H1 (cell line): Measurements from ENCODE around the gene FRMD5. TPM values are rescaled to one million over a fixed set of nuclear protein-coding genes. Genes with fewer than 3 reads are reported as not detected.

Source experiments
- NRF1 ChIP-seq: IDR thresholded peaks from 2 replicates; pipeline ENCODE4 v1.6.1; 2011; ENCODE audit warnings: mild to moderate bottlenecking, low read depth, low read length, improper control_type of control experiment
- RBBP5 ChIP-seq: IDR thresholded peaks from 2 replicates; pipeline ENCODE4 v1.7.1; 2012; ENCODE audit warnings: low read depth, mild to moderate bottlenecking, inconsistent platforms, low read length, moderate library complexity, borderline replicate concordance
- RXRA ChIP-seq: IDR thresholded peaks from 2 replicates; pipeline ENCODE4 v1.6.1; 2011; ENCODE audit warnings: low read depth, mild to moderate bottlenecking, low read length, moderate library complexity; ENCODE audit not compliant: insufficient read depth
- polyA plus RNA-seq, 7 experiments: library from polyadenylated mRNA; depleted of rRNA in 3 of 7; stranded (reverse) in 5 of 7; unstranded in 2 of 7; fragments of >200 nt in 5 of 7; fragments of 200-250 nt in 2 of 7; gene quantifications; 1 replicate in 5 of 7; 2 replicates in 1 of 7; 4 replicates in 1 of 7; pipeline versions ENCODE4 v1.2.1 to v1.2.3, GENCODE V29; 2011 to 2013; ENCODE audit warnings: missing spikeins in 2 of 7, mixed read lengths in 2 of 7
- total RNA-seq: library from RNA; stranded (reverse); fragmentation: NEBNext Ultra II Directional; extraction: Animal tissue kit (Norgen Biotek cat#: 25700); gene quantifications from 2 replicates; pipeline ENCODE4 v1.2.1, GENCODE V29; 2021

Gene FRMD5
- total and polyA plus RNA-seq, 2 of the 8 experiments (the other 6 are each of a cell fraction or from before 2014, with no cell fraction given), result 10.1 to 12.6 TPM

DNA sequence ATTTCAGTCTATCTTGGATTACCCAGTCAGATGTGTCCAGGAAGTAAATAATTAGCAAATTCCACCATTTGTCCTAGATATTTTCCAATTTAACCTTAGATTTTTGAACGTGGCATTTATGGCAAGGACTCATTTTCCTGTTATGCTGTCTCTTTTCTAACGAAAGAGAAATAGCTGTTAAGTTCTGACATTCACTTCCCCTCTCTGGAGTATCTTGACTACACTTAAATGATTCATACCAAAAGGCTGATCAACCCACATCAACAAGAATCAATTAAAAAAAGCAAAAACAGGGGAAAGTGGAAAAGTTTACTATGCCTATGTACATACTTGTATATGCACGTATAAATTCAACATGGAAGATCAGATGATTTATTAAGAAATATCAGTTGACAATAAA lies 149.9 kb downstream of the FRMD5 start (continued):
- TF ChIP-seq RXRA (no peak), NRF1 (no peak), RBBP5 (no peak)
- TF ChIP-seq, all 59 proteins: peak for 0
